GM20431 (cell line): ENCODE data around the gene FER.

ENCODE experiments used
- in situ Hi-C: fragments of 300-500 bp; cut with MseI, MboI; formaldehyde crosslinking; loops from one replicate; pipeline ENCODE4 v1.15.0; 2020; ENCODE audit warnings: low sequenced_read_pairs; ENCODE audit not compliant: unreplicated experiment

FER gene

GRCh38 chr5:109199799-109200620, 452.3 kb downstream of the FER start:
- in situ Hi-C loops = no loop called here

DNA sequence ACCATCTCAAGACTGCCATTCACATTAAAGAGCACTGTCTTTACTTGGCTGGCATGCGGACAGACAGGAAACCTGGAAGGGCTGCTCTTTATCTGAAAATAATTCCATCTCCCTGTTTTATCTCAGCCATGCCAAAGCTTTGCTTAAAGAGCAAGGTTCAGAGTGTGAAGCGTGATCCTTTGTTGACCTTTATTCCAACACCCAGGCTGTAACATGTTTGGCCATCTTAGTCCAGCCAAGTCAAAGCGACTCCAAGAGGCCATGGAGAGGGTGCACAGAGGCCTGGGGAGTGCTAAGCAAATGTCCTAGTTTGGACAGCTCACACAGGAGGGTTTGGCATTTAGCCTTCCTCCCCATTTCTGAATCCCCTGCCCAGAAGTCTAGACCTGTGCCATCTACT, 467.3 kb downstream of the FER start:
- in situ Hi-C loops = no loop called here

DNA sequence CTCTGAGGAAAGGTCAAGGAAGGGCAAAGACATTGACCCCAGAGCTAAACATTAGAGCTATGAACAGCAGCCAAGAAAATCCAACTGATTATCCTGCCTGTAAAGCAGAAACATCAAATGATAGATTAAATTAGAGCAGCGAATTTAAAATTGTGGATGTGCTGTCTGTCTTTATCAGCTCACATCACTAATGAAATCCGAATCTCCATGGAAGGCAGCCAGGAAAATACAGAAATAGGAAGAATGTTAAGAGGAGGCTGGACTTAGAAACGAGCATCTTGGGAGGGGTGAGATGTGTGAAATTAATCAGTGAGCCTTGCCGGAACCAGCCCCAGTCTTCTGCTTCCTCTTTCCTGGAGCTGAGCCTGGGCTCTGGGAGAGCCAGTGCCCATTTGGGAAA, 471.1 kb downstream of the FER start:
- in situ Hi-C loops = no loop called here

DNA sequence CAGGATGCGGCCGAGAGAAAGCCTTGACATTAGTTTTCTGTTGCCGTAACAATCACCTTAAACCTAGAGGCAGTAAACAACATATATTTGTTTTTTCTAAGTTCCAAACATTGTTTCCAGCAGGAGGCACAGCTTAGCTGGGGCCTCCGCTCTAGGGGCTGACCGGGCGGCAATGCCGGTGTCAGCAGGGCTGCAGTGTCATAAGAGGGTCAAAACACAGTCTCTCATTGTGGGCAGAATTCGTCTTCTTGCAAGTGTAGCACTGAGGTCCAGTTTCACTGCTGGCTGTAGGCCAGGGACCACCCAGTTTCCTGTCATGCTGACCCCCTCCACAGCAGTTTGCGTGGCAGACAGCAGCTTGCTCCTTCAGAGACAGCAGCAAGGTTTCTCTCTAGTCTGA, 475.8 kb downstream of the FER start:
- in situ Hi-C loops = no loop called here

- in situ Hi-C loops = no loop called here
Measured at GRCh38 chr5:109224276-109224882, 476.7 kb downstream of the FER start.

- in situ Hi-C loops = no loop called here
Measured at GRCh38 chr5:109225716-109226625, 478.3 kb downstream of the FER start.

- in situ Hi-C loops = no loop called here
Measured at GRCh38 chr5:109230369-109230768, 482.7 kb downstream of the FER start.

DNA sequence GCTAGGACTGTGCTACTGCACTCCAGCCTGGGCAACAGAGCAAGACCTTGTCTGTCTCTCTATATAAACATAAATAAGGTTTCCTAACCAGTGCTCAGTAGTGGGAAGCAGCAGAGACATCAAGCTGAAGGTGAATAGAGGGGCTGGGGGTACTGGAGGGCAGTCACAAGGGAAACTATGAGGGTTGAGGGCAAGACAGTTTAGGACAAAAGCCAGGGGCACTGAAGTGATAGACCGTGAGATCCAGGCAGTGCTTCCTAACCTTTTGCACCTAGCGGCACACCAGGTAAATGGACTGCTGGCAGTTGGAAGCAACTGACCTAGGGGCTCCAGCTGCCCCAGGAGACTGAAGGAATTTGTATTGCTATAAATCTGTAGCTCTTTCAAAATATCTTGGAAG, 483.6 kb downstream of the FER start:
- in situ Hi-C loops = no loop called here

- in situ Hi-C loops = no loop called here
Measured at GRCh38 chr5:109234381-109234780, 486.7 kb downstream of the FER start.

GRCh38 chr5:109239456-109239855, 491.8 kb downstream of the FER start:
- in situ Hi-C loops = no loop called here

DNA sequence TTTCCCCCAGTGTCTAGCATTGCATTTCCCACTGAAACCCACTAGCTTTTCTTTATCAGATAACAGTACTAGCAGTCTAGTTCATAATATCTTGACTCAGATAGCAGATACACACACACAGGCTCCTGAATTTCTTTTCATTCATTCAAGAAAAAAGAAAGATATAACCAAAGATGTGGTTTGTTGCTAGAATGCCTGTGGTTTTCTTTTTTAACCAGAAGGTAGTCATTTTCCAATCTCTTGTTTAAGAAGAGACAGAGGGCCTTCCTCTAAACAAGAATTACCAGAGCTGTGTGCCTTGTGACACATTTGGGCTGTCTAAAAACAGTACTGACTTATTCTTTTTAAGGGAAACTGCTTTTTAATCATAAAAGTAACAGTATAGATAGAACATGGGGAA, 494.8 kb downstream of the FER start:
- in situ Hi-C loops = no loop called here

DNA sequence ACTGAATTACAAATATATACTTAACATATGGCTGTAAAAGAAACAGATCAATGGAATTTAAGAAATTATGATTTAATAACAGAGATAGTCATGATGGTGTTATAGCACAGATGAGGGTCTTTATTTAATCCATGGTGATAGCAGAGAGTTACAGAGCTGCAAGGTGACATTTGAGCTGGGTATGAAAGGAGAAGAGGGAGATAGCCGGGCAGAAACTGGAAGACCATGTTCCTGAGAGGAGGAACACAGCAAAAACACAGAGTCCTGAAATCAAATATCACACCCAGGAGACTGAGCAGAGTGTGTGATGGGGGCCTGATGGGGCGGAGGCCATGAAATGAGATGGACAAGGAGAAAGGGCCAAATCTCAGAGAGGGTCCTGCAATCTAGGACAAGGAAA, 498.7 kb downstream of the FER start:
- in situ Hi-C loops = no loop called here
